IPS-NIHi11 (cell line): ENCODE data around the gene CEP85L.
"Not testable (repeated sequence)": the region's sequence is repeated elsewhere in the genome, so short reads cannot be mapped to it uniquely, and the experiment has no call there.

Experiments
- DNase-seq: peaks from one replicate; pipeline ENCODE4 v3.0.0; 2012; ENCODE audit warnings: mixed read lengths, low spot score

CEP85L gene

DNA sequence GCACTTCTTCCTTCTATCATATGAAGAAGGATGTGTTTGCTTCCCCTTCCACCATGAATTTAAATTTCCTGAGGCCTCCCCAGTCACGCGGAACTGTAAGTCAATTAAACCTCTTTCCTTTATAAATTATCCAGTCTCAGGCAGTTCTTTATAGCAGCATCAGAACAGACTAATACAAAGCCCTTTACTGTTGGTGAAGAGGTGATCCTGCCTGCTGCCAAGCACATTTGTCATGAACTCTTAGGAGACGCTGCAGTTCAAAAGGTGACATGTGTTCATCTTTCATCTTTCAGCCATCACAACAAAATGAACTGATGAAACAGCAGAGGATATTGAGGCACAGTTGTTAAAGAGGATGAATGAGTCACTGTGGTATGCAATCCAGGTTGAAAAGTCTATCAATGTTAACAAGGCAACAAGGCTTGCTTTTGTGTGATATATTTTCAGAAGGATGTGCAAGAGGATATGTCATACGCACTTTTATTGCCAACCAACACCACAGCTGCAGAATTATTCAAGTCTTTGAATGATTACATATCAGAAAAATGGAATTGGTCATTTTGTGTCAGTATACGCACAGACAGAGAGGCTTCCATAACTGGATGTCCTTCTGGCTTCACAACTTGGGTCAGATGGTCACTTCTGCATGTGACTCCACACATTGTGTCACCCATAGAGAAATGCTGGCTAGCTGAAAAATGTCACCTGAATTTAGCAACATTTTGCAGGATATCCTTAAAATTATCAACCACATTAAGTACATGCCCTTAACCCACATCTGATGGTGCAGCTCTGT is 155.7 kb downstream of the CEP85L start:
- DNase-seq: no peak

GRCh38 chr6:118494091-118494490 is 157.3 kb downstream of the CEP85L start:
- no peak for DNase-seq

- DNase-seq: no peak
Measured at GRCh38 chr6:118489990-118490389, 161.4 kb downstream of the CEP85L start.

GRCh38 chr6:118488631-118489030 is 162.8 kb downstream of the CEP85L start:
- no peak for DNase-seq

GRCh38 chr6:118485601-118486550 is 165.5 kb downstream of the CEP85L start:
- no peak for DNase-seq

DNA sequence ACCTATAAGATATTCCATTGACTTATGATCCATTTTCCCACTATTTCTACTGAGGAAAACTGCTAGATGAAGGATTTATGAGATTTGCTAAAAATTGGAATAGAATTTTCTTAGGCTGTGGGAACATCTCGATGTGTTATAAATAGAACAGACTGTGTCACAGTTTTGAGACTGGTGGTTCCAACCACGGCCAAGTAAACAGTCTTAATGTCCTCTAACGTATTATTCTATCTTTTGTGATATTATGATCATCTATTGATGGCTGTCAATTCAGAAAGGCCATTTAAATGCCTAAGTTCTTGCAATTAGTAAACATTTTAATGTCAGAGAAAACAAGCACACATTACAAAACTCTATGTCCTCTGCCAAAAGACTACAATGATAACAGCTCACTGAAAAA is 174.8 kb downstream of the CEP85L start:
- no peak for DNase-seq

DNA sequence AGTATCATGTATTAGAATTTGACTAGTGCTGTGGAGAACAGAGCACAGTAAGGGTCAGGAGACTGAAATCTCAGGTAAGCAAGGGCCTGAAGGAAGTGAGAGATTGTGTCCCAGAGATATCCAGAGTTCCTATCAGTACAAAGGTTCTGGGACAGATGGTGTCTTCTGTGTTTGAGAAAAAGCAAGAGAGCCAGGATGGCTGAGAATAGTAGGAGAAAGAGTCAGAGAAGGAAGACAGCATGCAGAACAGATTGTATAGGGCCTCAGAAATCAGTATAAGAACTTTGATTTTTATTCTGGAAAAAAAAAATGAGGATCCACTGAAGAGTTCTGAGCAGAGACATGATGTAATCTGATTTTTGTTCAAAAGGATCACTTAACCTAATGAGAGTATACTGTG is 178.1 kb downstream of the CEP85L start:
- DNase-seq: no peak

GRCh38 chr6:118469468-118469867 is 181.9 kb downstream of the CEP85L start:
- no peak for DNase-seq

DNA sequence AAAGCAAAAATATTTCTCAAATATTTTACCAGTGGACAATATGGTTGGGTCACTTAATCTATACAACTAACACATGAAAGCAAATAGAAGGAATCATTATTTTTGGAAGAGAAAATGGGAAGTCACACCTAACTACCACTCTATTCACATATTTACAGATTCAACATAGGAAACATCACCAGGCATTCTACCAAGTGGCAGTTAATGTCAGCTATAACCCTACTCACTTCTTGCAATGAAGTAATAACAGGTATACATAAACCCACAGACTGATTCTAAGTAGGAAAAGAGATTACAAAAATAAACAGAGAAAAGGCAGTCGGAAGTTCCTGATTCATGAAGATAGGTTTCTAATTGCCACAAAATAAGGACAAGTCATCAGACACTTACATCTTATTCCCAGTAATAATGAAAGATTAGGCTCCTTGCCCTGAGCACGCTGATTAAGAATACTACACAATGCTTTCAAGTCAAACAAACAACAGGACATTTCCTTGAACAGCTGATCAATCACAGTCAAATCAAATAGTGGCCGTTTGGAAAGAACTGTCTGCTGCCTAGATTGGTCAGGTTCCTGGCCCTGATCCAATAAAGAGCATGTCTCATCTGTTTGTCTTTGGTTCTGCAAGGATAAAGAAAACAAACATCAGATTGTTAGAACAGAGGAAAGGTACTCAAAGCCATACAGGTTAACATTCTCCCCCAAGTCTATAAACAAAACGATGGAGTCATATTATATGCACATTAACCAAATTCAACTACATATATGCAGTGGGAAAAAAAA is 182.5 kb downstream of the CEP85L start:
- no peak for DNase-seq

- DNase-seq: no peak
Measured at GRCh38 chr6:118467181-118467580, 184.2 kb downstream of the CEP85L start.

DNA sequence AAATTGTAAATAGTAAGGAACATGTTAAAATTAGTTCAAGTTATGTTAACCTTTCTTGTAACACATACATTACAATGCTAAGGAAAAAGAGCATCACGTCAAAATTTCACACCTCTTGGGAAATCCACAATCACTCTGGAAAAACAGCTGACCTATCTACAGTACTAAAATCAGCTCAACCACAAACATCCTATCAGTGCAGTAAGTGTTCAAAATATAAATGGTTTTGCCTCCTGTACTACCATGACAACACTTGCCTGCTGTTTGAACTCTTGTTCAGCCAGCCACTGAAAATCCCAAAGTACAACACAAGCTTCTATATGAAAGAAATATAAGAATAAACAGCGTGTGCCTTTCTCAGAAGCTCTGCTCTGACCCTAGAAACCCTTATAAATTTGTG is 186.8 kb downstream of the CEP85L start:
- no peak for DNase-seq

DNA sequence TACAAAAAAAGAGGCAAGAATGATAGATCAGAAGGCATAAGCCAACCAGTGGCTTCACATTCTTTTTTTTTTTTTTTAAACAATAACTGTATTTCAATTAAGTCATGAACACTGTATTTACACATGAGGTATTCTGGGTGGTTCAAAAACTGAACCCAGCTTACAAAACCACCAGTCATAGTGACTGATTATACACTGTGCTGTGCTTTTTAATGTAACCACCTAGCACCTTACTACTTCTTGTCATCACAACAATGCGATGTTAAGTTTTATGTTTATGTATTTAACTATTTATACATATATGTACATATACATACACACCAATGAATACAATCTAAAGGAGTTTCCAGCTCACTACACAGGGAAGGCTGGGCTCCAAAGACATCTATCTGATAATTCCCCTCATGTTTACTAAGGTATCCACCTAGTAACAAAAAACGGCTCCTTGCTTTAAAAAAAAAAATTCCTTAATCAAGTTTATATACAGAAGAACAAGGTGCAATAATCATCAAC is 190.4 kb downstream of the CEP85L start:
- DNase-seq: no peak

DNA sequence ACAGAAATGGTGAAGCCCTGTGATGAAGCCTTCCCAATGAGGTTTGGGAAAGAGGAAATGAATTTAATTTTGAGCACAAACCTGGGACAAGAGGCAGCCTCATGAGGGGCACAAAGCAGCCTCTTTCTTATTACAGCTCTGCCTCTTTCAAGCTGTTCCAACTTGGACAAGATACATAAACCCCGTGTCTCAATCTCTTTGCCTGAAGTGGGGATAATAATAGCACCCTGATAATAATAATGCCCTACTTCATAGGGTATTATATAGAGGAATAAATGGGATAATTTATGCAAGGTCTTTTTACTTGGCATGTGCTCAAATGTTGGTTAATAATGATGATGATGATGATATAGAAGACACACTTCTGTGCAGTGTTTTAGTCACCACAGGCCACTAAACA is 194.4 kb downstream of the CEP85L start:
- no peak for DNase-seq

DNA sequence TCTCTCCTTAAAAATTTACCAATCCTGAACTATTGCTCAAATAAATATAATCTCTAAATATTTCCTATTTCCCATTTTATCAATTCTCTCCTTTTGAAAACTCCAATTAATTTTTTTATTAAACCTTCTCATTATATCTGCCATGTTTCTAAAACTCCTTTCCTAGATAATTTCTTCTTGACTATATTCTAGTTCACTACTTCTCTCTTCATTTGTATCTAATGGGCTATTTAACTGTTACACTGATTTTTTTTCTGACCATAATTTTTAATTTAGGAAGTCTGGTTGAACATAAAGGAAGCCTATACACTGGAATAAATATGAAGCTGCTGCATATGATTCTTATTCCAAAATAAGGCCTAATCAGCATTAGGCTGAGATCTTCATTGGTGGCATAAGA is 199.6 kb downstream of the CEP85L start:
- no peak for DNase-seq

DNA sequence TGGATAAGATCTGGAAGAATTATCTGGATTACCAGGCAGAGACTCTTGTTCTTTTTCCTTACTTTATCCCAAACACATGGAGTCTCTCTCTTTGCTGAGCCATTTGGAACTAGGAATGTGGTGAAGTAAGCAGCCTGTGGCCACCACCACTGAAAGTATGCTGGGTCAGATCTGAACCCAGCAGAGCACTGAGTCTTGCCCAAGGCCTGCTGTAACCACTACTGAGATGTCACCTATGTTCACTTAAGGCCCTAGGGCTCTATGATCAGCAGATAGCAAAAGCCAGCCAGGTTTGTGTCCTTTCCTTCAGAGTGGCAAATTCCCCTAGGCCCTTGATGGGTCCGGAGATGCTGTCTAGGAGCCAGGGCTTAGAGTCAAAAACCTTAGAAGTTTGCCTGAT is 206.6 kb downstream of the CEP85L start:
- DNase-seq: no peak

GRCh38 chr6:118436482-118436881 is 214.9 kb downstream of the CEP85L start:
- DNase-seq: no peak

DNA sequence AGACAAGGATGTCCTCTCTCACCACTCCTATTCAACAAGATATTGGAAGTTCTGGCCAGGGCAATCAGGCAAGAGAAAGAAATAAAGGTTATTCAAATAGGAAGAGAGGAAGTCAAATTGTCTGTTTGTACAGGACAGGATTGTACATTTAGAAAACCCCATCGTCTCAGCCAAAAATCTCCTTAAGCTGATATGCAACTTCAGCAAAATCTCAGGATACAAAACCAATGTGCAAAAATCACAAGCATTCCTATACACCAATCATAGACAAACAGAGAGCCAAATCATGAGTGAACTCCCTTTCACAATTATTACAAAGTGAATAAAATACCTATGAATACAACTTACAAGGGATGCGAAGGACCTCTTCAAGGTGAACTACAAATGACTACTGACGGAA is 217.2 kb downstream of the CEP85L start:
- not testable (repeated sequence) for DNase-seq

- DNase-seq: not testable (repeated sequence)
Measured at GRCh38 chr6:118421312-118421711, 230.1 kb downstream of the CEP85L start.

GRCh38 chr6:118419448-118420394 is 231.7 kb downstream of the CEP85L start:
- no peak for DNase-seq
